CD14-positive monocyte (primary cell): ENCODE measurements around the gene CREB5. TPM values are rescaled to one million over a fixed set of nuclear protein-coding genes. Genes with fewer than 3 reads are reported as not detected.

Experiments
- DNase-seq, 3 donors: peaks; one replicate each; pipeline ENCODE4 v3.0.0-alpha.2; 2011 to 2022
- H2AFZ ChIP-seq: 2 replicates; pipeline ENCODE4 v1.6.0; 2012; ENCODE audit warnings: mild to moderate bottlenecking, low read depth, low read length, inconsistent platforms; ENCODE audit not compliant: insufficient read depth, poor library complexity, severe bottlenecking
- H3K27ac ChIP-seq, 2 donors: 1 replicate in 1 of 2; 2 replicates in 1 of 2; pipeline ENCODE4 v1.5.1; 2012 to 2013; ENCODE audit warnings: low read length in 2 of 2, control low read depth in 1 of 2, inconsistent platforms in 1 of 2, low read depth in 1 of 2, mild to moderate bottlenecking in 1 of 2
- H3K27me3 ChIP-seq, 2 donors: one replicate each; pipeline versions ENCODE4 v1.6.0 to v1.6.1; 2011 to 2013; ENCODE audit warnings: low read length in 2 of 2; ENCODE audit not compliant: control insufficient read depth in 2 of 2, insufficient read depth in 2 of 2
- H3K36me3 ChIP-seq, 2 donors: replicated peaks in 1 of 2; 1 replicate in 1 of 2; 2 replicates in 1 of 2; pipeline versions ENCODE4 v1.5.1 to v1.6.1; 2012 to 2013; ENCODE audit warnings: low read length in 2 of 2, control low read depth in 1 of 2, inconsistent platforms in 1 of 2, mild to moderate bottlenecking in 1 of 2; ENCODE audit not compliant: insufficient read depth in 2 of 2, control insufficient read depth in 1 of 2
- H3K4me1 ChIP-seq, 2 donors: 1 replicate in 1 of 2; 2 replicates in 1 of 2; pipeline versions ENCODE4 v1.5.1 to v1.6.1; 2012 to 2013; ENCODE audit warnings: low read length in 2 of 2, control low read depth in 1 of 2, inconsistent platforms in 1 of 2, mild to moderate bottlenecking in 1 of 2, moderate library complexity in 1 of 2; ENCODE audit not compliant: insufficient read depth in 2 of 2, control insufficient read depth in 1 of 2
- H3K4me2 ChIP-seq: replicated peaks from 2 replicates; pipeline ENCODE3; 2012; ENCODE audit warnings: low read length, moderate library complexity, mild to moderate bottlenecking; ENCODE audit not compliant: poor library complexity, severe bottlenecking; ENCODE audit errors: extremely low read depth
- H3K4me3 ChIP-seq, 3 experiments: fragments of 200-600 bp in 1 of 3; sonication (generic) in 1 of 3; replicated peaks in 1 of 3; 1 replicate in 2 of 3; 2 replicates in 1 of 3; pipeline ENCODE4 v1.5.1; 2011 to 2013; ENCODE audit warnings: low read length in 3 of 3, mild to moderate bottlenecking in 3 of 3, control low read depth in 2 of 3, low read depth in 2 of 3, inconsistent platforms in 1 of 3, moderate library complexity in 1 of 3
- H3K79me2 ChIP-seq: 2 replicates; pipeline ENCODE4 v1.6.0; 2012; ENCODE audit warnings: mild to moderate bottlenecking, control low read depth, inconsistent platforms, low read length, moderate library complexity; ENCODE audit not compliant: insufficient read depth
- H3K9ac ChIP-seq: 2 replicates; pipeline ENCODE4 v1.6.0; 2017; ENCODE audit warnings: low read length, mild to moderate bottlenecking; ENCODE audit not compliant: insufficient read depth, poor library complexity, severe bottlenecking
- H3K9me3 ChIP-seq, 2 donors: replicated peaks in 1 of 2; 1 replicate in 1 of 2; 2 replicates in 1 of 2; pipeline versions ENCODE4 v1.5.1 to v1.6.1; 2012 to 2013; ENCODE audit warnings: low read length in 2 of 2, control low read depth in 1 of 2; ENCODE audit not compliant: control insufficient read depth in 1 of 2, insufficient read depth in 1 of 2
- H4K20me1 ChIP-seq: 2 replicates; pipeline ENCODE4 v1.6.0; 2012; ENCODE audit warnings: mild to moderate bottlenecking, low read length, control low read depth, moderate library complexity; ENCODE audit not compliant: insufficient read depth
- H3K27ac Mint-ChIP-seq, 7 donors: one replicate each; pipeline ENCODE4 v1.8.0; 2020; ENCODE audit warnings: mild to moderate bottlenecking in 7 of 7, mixed read lengths in 7 of 7, moderate library complexity in 6 of 7, inconsistent platforms in 2 of 7
- H3K27me3 Mint-ChIP-seq, 3 donors: one replicate each; pipeline ENCODE4 v1.8.0; 2021 to 2022; ENCODE audit warnings: low read depth in 3 of 3, mild to moderate bottlenecking in 3 of 3, mixed read lengths in 3 of 3, moderate library complexity in 3 of 3, inconsistent platforms in 1 of 3
- H3K36me3 Mint-ChIP-seq, 2 donors: one replicate each; pipeline ENCODE4 v1.8.0; 2020; ENCODE audit warnings: mixed read lengths in 2 of 2, inconsistent platforms in 1 of 2, mild to moderate bottlenecking in 1 of 2
- H3K4me1 Mint-ChIP-seq: one replicate; pipeline ENCODE4 v1.8.0; 2020; ENCODE audit warnings: mild to moderate bottlenecking, mixed read lengths
- H3K4me3 Mint-ChIP-seq, 2 donors: one replicate each; pipeline ENCODE4 v1.8.0; 2020; ENCODE audit warnings: mild to moderate bottlenecking in 2 of 2, mixed read lengths in 2 of 2, moderate library complexity in 1 of 2
- H3K9me3 Mint-ChIP-seq, 7 donors: one replicate each; pipeline ENCODE4 v1.8.0; 2020 to 2022; ENCODE audit warnings: mixed read lengths in 7 of 7, mild to moderate bottlenecking in 6 of 7, moderate library complexity in 6 of 7, inconsistent platforms in 2 of 7
- CTCF ChIP-seq: fragments of 200-600 bp; IDR thresholded peaks from one replicate; pipeline ENCODE4 v1.8.0; 2022; ENCODE audit warnings: antibody characterized with exemption, mild to moderate bottlenecking
- WGBS: methylation state at CpG from one replicate; pipeline ENCODE4 v1.1.5; 2013; ENCODE audit warnings: missing lambda C conversion rate; ENCODE audit not compliant: insufficient coverage; 5-methylcytosine and 5-hydroxymethylcytosine counted together
- intact Hi-C, 2 donors: fragments of 100-400 bp; cut with micrococcal nuclease; formaldehyde crosslinking; loops; one replicate each; pipeline versions ENCODE4 v1.15.0 to v1.15.1; 2023
- polyA plus RNA-seq, 3 donors: library from polyadenylated mRNA; depleted of rRNA in 1 of 3; unstranded in 2 of 3; stranded (reverse) in 1 of 3; fragments of 300-500 nt in 2 of 3; fragments of >200 nt in 1 of 3; fragmentation: Illumina TruSeq in 2 of 3; gene quantifications; 1 replicate in 2 of 3; 2 replicates in 1 of 3; pipeline ENCODE4 v1.2.3, GENCODE V29; 2012 to 2021

CREB5 gene
- polyA plus RNA-seq, 3 donors = 25.1 to 72.3 (median 44.2) TPM

GRCh38 chr7:28858206-28858605 lies 445.9 kb downstream of the CREB5 start:
- no peak overlapping the region for H2AFZ ChIP-seq
- Mint-ChIP-seq H3K4me3 (no peak overlapping the region), H3K27ac (no peak overlapping the region), H3K9me3 (peaks cover 0 to 4% (median 0%) of the 10 kb centered on the region in 7 donors), H3K27me3 (peaks cover 39 to 57% (median 46%) of the 10 kb centered on the region in 3 donors), H3K36me3 (no peaks in the 10 kb centered on the region), H3K4me1 (peaks cover 12% of the 10 kb centered on the region)
- peaks cover 8 to 13% of the 10 kb centered on the region in 2 donors for H3K4me1 ChIP-seq
- no peaks in the 10 kb centered on the region for H3K36me3 ChIP-seq
- intact Hi-C loops = loop anchor here in 1 of 2 donors (10.0 kb wide), 1 partner anchor 243 kb away; no protein-coding TSS in a partner anchor
- H3K4me2 ChIP-seq = no peak overlapping the region
- no peak overlapping the region for H3K27ac ChIP-seq
- no peak overlapping the region for H3K4me3 ChIP-seq
- no peak for DNase-seq
- H3K79me2 ChIP-seq = no peaks in the 10 kb centered on the region
- no CpG with 5 or more reads among the region's 1 CpG for WGBS
- H4K20me1 ChIP-seq = no peaks in the 10 kb centered on the region
- H3K9me3 ChIP-seq = no peaks in the 10 kb centered on the region
- H3K27me3 ChIP-seq = peaks cover 24 to 26% of the 10 kb centered on the region in 2 donors
- TF ChIP-seq CTCF = no peak
- no peak overlapping the region for H3K9ac ChIP-seq

DNA sequence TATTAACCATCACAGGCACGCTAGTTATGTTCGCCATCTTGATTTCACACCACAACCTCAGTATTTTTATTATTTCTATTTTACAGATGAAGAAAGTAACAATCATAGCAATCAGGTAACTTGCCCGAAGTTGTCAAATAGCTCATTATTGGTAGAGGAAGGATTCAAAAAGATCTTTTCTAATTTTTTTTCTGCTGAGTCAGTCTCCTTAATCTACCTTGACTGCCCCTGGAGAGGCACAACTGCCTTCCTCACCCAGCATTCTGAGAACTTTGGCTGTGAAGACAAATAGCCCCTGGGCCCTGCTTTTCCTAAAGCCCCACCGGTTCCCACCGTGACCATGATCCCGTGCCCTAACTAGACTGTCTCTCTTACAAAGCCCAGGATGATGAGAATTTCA lies 446.6 kb downstream of the CREB5 start:
- no peak overlapping the region for H3K4me3 Mint-ChIP-seq
- Histone ChIP-seq H2AFZ (no peak overlapping the region), H3K4me3 (no peak overlapping the region), H3K27ac (no peak overlapping the region), H4K20me1 (no peaks in the 10 kb centered on the region), H3K9me3 (no peaks in the 10 kb centered on the region), H3K27me3 (peaks cover 19 to 20% of the 10 kb centered on the region in 2 donors), H3K79me2 (no peaks in the 10 kb centered on the region), H3K4me1 (peaks cover 2 to 6% of the 10 kb centered on the region in 2 donors), H3K4me2 (no peak overlapping the region), H3K36me3 (no peaks in the 10 kb centered on the region), H3K9ac (no peak overlapping the region)
- no peak for DNase-seq
- H3K9me3 Mint-ChIP-seq = peaks cover 0 to 4% (median 0%) of the 10 kb centered on the region in 7 donors
- H3K4me1 Mint-ChIP-seq = peaks cover 5% of the 10 kb centered on the region
- no peak for TF ChIP-seq CTCF
- H3K27ac Mint-ChIP-seq = peak overlapping the region in 1 of 7 donors; percentile 34
- H3K36me3 Mint-ChIP-seq = no peaks in the 10 kb centered on the region
- H3K27me3 Mint-ChIP-seq = peaks cover 32 to 53% (median 39%) of the 10 kb centered on the region in 3 donors
- WGBS = 100% methylated on average over 3 of the region's 6 CpGs
- intact Hi-C loops = loop anchor here in 1 of 2 donors (10.0 kb wide), 1 partner anchor 244 kb away; no protein-coding TSS in a partner anchor
